Panc1 (cell line): ENCODE measurements around the gene CYGB. TPM values are rescaled to one million over a fixed set of nuclear protein-coding genes. Genes with fewer than 3 reads are reported as not detected.

Experiments used
- ATAC-seq: fragments of 200-7000 bp; cut with Tn5 transposase; 2 replicates; pipeline ENCODE4 v1.9.1; 2020; ENCODE audit warnings: mild to moderate bottlenecking, moderate library complexity
- BruUV-seq: library from RNA; stranded (reverse); fragments of 400-500 nt; replicated peaks from 2 replicates; lab custom pipeline; 2021; lab: Mats Ljungman, UMichigan
- CTCF ChIA-PET: fragments of 300-600 bp; sonication (Branson Sonifier 250); formaldehyde crosslinking; loops from one replicate; lab custom pipeline; 2022; ENCODE audit warnings: antibody characterized with exemption; lab: Charles Lee
- POLR2A ChIA-PET: fragments of 300-600 bp; sonication (Branson Sonifier 250); formaldehyde crosslinking; loops from one replicate; lab custom pipeline; 2022; ENCODE audit warnings: antibody characterized with exemption; lab: Charles Lee
- DNase-seq: peaks from one replicate; pipeline ENCODE4 v3.0.0-alpha.2; 2010; ENCODE audit warnings: low read depth, low spot score
- H3K27ac ChIP-seq: 2 replicates; pipeline ENCODE4 v1.5.1; 2011; ENCODE audit warnings: mild to moderate bottlenecking, low read length, inconsistent platforms
- H3K27me3 ChIP-seq: fragments of 200-500 bp; sonication (Bioruptor generic); 2 replicates; pipeline ENCODE4 v1.6.0; 2014; ENCODE audit warnings: low read length, inconsistent platforms; ENCODE audit not compliant: control insufficient read depth, insufficient read depth
- H3K36me3 ChIP-seq: fragments of 200-500 bp; sonication (Bioruptor generic); 2 replicates; pipeline ENCODE4 v1.5.1; 2014; ENCODE audit warnings: inconsistent platforms, mild to moderate bottlenecking, low read length, moderate library complexity; ENCODE audit not compliant: control insufficient read depth, insufficient read depth
- H3K4me1 ChIP-seq: 2 replicates; pipeline ENCODE4 v1.5.1; 2011; ENCODE audit warnings: inconsistent platforms, mild to moderate bottlenecking, low read length, moderate library complexity; ENCODE audit not compliant: control insufficient read depth, insufficient read depth
- H3K4me3 ChIP-seq, 2 experiments: 2 replicates each; pipeline ENCODE4 v1.5.1; 2011 to 2012; ENCODE audit warnings: low read depth in 2 of 2, low read length in 2 of 2, mild to moderate bottlenecking in 2 of 2, inconsistent platforms in 1 of 2, moderate library complexity in 1 of 2
- H3K9me3 ChIP-seq: fragments of 200-500 bp; sonication (Bioruptor generic); 2 replicates; pipeline ENCODE4 v1.5.1; 2014; ENCODE audit warnings: low read depth, mild to moderate bottlenecking, inconsistent platforms, low read length, moderate library complexity; ENCODE audit not compliant: control insufficient read depth, insufficient read depth
- POLR2AphosphoS5 ChIP-seq: IDR thresholded peaks from 2 replicates; pipeline ENCODE4 v1.6.1; 2012; ENCODE audit warnings: mild to moderate bottlenecking, low read depth, low read length, moderate library complexity
- SIN3A ChIP-seq: IDR thresholded peaks from 2 replicates; pipeline ENCODE4 v1.6.1; 2012; ENCODE audit warnings: low read depth, mild to moderate bottlenecking, low read length, moderate library complexity, borderline replicate concordance; ENCODE audit not compliant: insufficient read depth
- TCF7L2 ChIP-seq: IDR thresholded peaks from 2 replicates; pipeline ENCODE4 v1.6.1; 2011; ENCODE audit warnings: mild to moderate bottlenecking, low read depth, low read length, inconsistent platforms
- in situ Hi-C: cut with HindIII; loops from 2 replicates; pipeline ENCODE4 v1.10.0; 2016; ENCODE audit warnings: low sequenced_read_pairs, low pct_unique_long_range_greater_than_20kb
- intact Hi-C: fragments of 100-400 bp; cut with micrococcal nuclease; formaldehyde crosslinking; loops from one replicate; pipeline ENCODE4 v1.10.0; 2022; ENCODE audit not compliant: unreplicated experiment
- total RNA-seq: library from RNA; stranded (reverse); gene quantifications from one replicate; pipeline ENCODE4 v1.2.1, GENCODE V29; 2021; ENCODE audit not compliant: unreplicated experiment
- TF ChIP-seq, protein P1 (sequence below), 2 experiments: IDR thresholded peaks; 2 replicates each; pipeline ENCODE4 v1.6.1; 2011 to 2012; ENCODE audit warnings: low read depth in 2 of 2, control low read depth in 1 of 2, low read length in 1 of 2, mild to moderate bottlenecking in 1 of 2, moderate library complexity in 1 of 2; ENCODE audit not compliant: insufficient read depth in 1 of 2
- TF ChIP-seq, protein P2 (sequence below): fragments of 450-650 bp; IDR thresholded peaks from 2 replicates; pipeline ENCODE4 v1.5.1; 2017; ENCODE audit warnings: mild to moderate bottlenecking

CYGB gene
- total RNA-seq, 1 experiment from 2014 or later: 6.0 TPM

GRCh38 chr17:76495663-76496400 is 41.7 kb downstream of the CYGB start:
- H3K4me1 ChIP-seq: peaks cover 69% of the 10 kb centered on the region
- no peak overlapping the region for H3K27ac ChIP-seq
- in situ Hi-C loops: no loop called here
- peaks cover 6% of the 10 kb centered on the region; the same call in 1 of the 2 replicates for H3K36me3 ChIP-seq
- no peaks in the 10 kb centered on the region for H3K9me3 ChIP-seq
- ATAC-seq: no peak
- no peak for TF ChIP-seq SIN3A
- no peak for TF ChIP-seq TCF7L2
- TF ChIP-seq, protein P1, sequence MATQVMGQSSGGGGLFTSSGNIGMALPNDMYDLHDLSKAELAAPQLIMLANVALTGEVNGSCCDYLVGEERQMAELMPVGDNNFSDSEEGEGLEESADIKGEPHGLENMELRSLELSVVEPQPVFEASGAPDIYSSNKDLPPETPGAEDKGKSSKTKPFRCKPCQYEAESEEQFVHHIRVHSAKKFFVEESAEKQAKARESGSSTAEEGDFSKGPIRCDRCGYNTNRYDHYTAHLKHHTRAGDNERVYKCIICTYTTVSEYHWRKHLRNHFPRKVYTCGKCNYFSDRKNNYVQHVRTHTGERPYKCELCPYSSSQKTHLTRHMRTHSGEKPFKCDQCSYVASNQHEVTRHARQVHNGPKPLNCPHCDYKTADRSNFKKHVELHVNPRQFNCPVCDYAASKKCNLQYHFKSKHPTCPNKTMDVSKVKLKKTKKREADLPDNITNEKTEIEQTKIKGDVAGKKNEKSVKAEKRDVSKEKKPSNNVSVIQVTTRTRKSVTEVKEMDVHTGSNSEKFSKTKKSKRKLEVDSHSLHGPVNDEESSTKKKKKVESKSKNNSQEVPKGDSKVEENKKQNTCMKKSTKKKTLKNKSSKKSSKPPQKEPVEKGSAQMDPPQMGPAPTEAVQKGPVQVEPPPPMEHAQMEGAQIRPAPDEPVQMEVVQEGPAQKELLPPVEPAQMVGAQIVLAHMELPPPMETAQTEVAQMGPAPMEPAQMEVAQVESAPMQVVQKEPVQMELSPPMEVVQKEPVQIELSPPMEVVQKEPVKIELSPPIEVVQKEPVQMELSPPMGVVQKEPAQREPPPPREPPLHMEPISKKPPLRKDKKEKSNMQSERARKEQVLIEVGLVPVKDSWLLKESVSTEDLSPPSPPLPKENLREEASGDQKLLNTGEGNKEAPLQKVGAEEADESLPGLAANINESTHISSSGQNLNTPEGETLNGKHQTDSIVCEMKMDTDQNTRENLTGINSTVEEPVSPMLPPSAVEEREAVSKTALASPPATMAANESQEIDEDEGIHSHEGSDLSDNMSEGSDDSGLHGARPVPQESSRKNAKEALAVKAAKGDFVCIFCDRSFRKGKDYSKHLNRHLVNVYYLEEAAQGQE (IDR thresholded peaks at IDR 0.05; ENCODE audit: insufficient read depth in 1 of 2, low read depth in 2 of 2, low read length in 1 of 2): no peak
- TF ChIP-seq, protein P2, sequence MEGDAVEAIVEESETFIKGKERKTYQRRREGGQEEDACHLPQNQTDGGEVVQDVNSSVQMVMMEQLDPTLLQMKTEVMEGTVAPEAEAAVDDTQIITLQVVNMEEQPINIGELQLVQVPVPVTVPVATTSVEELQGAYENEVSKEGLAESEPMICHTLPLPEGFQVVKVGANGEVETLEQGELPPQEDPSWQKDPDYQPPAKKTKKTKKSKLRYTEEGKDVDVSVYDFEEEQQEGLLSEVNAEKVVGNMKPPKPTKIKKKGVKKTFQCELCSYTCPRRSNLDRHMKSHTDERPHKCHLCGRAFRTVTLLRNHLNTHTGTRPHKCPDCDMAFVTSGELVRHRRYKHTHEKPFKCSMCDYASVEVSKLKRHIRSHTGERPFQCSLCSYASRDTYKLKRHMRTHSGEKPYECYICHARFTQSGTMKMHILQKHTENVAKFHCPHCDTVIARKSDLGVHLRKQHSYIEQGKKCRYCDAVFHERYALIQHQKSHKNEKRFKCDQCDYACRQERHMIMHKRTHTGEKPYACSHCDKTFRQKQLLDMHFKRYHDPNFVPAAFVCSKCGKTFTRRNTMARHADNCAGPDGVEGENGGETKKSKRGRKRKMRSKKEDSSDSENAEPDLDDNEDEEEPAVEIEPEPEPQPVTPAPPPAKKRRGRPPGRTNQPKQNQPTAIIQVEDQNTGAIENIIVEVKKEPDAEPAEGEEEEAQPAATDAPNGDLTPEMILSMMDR: no peak
- no peak for TF ChIP-seq POLR2AphosphoS5
- ChIA-PET CTCF (interaction anchor here (0.6 kb wide), 1 partner anchor 28 kb away, joined by 9 read pairs; no protein-coding TSS in a partner anchor), POLR2A (interaction anchor here (0.6 kb wide), 1 partner anchor 87 kb away, joined by 3 read pairs; no protein-coding TSS in a partner anchor)
- no peak overlapping the region for H3K4me3 ChIP-seq
- intact Hi-C loops: no loop called here
- H3K27me3 ChIP-seq: no peaks in the 10 kb centered on the region
- BruUV-seq: no TSS peak
- no peak for DNase-seq

DNA sequence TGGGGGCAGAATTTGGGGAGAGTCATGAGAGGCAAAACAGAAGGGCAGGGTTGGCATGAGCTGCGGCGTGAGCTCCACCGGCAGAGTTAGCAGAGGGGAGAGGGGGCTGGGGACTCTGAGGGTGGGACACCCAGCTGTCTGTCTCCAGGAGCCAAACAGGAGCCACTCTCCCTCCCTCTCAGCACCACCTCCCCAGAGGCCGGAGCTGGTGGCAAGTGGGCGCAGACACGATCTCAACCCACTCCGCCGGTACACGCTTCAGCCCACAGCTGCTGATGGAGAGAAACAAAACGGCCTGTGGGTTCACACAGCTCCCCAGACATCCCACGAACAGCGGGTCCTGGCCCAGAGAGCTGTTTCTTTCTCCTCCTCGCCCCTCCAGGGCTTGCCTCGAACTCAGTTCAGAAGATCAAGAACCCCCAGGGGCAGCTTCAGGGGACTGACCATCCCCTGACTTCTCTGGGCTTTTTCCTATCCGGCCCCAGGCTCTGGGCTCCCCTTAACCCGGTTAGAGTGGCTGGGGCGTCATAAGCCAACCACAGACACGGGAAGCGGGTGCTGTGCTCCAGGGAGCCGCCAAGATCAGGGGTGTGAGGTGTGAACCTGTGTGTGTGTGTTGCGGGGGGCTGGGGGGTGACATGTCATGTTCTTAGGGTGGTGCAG is 43.9 kb downstream of the CYGB start:
- Histone ChIP-seq H3K36me3 (no peaks in the 10 kb centered on the region), H3K4me1 (peaks cover 64% of the 10 kb centered on the region), H3K27me3 (no peaks in the 10 kb centered on the region), H3K27ac (peak overlapping the region; percentile 59), H3K9me3 (no peaks in the 10 kb centered on the region), H3K4me3 (peak overlapping the region in 1 of 2 experiments; percentile 20; a peak in 1 of 4 replicates)
- BruUV-seq: no TSS peak
- ATAC-seq: no peak
- intact Hi-C loops: no loop called here
- TF ChIP-seq SIN3A (no peak), POLR2AphosphoS5 (no peak), TCF7L2 (no peak)
- TF ChIP-seq, protein P1 (IDR thresholded peaks at IDR 0.05; ENCODE audit: insufficient read depth in 1 of 2, low read depth in 2 of 2, low read length in 1 of 2): no peak
- TF ChIP-seq, protein P2: no peak
- in situ Hi-C loops: no loop called here
- no peak for DNase-seq
- ChIA-PET CTCF (interaction anchor here (0.9 kb wide), 1 partner anchor 129 kb away, joined by 4 read pairs; no protein-coding TSS in a partner anchor), POLR2A (interaction anchor here (0.6 kb wide), 2 partner anchors 30 to 75 kb away, joined by 3 to 5 read pairs; no protein-coding TSS in a partner anchor)
